ENCODE measurements around the gene SNX1. TPM values are rescaled to one million over a fixed set of nuclear protein-coding genes. Genes with fewer than 3 reads are reported as not detected.

SNX1 gene
- total RNA-seq, 1 donor from 2014 or later = 72.2 TPM

DNA sequence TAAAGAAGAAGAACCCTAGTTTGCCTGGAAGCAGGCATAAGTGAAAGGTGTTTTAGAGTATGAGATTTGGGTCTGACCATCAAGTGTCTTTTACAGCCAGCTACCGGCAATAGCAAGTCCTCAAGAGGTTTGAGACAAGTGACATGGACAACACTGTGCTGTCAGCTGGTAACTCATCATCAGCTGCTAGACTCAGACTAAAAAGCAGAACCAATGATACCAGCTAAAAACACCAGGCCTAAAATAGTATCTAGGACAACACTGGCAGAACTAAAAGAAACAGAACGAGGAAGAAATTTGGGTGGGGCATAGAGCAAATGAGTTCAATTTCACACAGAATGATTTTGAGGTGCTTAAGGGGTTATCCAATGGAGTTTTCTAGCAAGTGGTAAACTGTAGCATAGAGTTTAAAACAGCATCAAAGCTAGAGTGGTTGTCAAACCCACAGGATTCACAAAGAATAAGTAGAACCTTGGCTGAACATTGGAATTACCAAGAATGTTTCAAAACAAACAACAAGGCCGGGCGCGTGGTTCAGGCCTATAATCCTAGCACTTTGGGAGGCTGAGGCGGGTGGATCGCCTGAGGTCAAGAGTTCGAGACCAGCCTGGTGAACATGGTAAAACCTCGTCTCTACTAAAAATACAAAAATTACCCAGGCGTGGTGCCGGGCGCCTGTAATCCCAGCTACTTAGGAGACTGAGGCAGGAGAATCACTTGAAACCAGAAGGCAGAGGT, 6.1 kb upstream of the SNX1 start:
- no peaks in the 10 kb centered on the region for H3K27me3 Mint-ChIP-seq (ENCODE audit: low read depth)
- no peak for TF ChIP-seq CTCF (IDR thresholded peaks at IDR 0.05)
- DNase-seq (ENCODE audit: low spot score) = no peak
- H3K9me3 Mint-ChIP-seq (ENCODE audit: low read depth) = no peaks in the 10 kb centered on the region
- peaks cover 34% of the 10 kb centered on the region for H3K4me1 Mint-ChIP-seq (ENCODE audit: low read depth)
- no peak overlapping the region for H3K4me3 Mint-ChIP-seq (ENCODE audit: unreplicated experiment)
- peak overlapping the region; percentile 83 for H3K27ac Mint-ChIP-seq (ENCODE audit: unreplicated experiment)
- peaks cover 8% of the 10 kb centered on the region for H3K36me3 Mint-ChIP-seq (ENCODE audit: low read depth)

GRCh38 chr15:64090527-64090926, 5.3 kb upstream of the SNX1 start:
- Mint-ChIP-seq H3K9me3 (ENCODE audit: low read depth) (no peaks in the 10 kb centered on the region), H3K4me3 (ENCODE audit: unreplicated experiment) (no peak overlapping the region), H3K27me3 (ENCODE audit: low read depth) (no peaks in the 10 kb centered on the region), H3K27ac (ENCODE audit: unreplicated experiment) (no peak overlapping the region), H3K4me1 (ENCODE audit: low read depth) (peaks cover 43% of the 10 kb centered on the region), H3K36me3 (ENCODE audit: low read depth) (peaks cover 8% of the 10 kb centered on the region)
- DNase-seq (ENCODE audit: low spot score) = no peak
- no peak for TF ChIP-seq CTCF (IDR thresholded peaks at IDR 0.05)

- peaks cover 53% of the 10 kb centered on the region for H3K4me1 Mint-ChIP-seq (ENCODE audit: low read depth)
- H3K9me3 Mint-ChIP-seq (ENCODE audit: low read depth) = no peaks in the 10 kb centered on the region
- peak overlapping the region; percentile 96 for H3K27ac Mint-ChIP-seq (ENCODE audit: unreplicated experiment)
- H3K4me3 Mint-ChIP-seq (ENCODE audit: unreplicated experiment) = peak overlapping the region; percentile 97
- peak; percentile 50 for TF ChIP-seq CTCF (IDR thresholded peaks at IDR 0.05)
- H3K27me3 Mint-ChIP-seq (ENCODE audit: low read depth) = no peaks in the 10 kb centered on the region
- peaks cover 7% of the 10 kb centered on the region for H3K36me3 Mint-ChIP-seq (ENCODE audit: low read depth)
- DNase-seq (ENCODE audit: low spot score) = no peak
Measured at GRCh38 chr15:64092075-64092820, 3.5 kb upstream of the SNX1 start.

GRCh38 chr15:64092864-64093626, 2.7 kb upstream of the SNX1 start:
- Mint-ChIP-seq H3K9me3 (ENCODE audit: low read depth) (no peaks in the 10 kb centered on the region), H3K27me3 (ENCODE audit: low read depth) (no peaks in the 10 kb centered on the region), H3K36me3 (ENCODE audit: low read depth) (peaks cover 4% of the 10 kb centered on the region), H3K27ac (ENCODE audit: unreplicated experiment) (peak overlapping the region; percentile 96), H3K4me1 (ENCODE audit: low read depth) (peaks cover 61% of the 10 kb centered on the region), H3K4me3 (ENCODE audit: unreplicated experiment) (peak overlapping the region; percentile 97)
- no peak for TF ChIP-seq CTCF (IDR thresholded peaks at IDR 0.05)
- DNase-seq (ENCODE audit: low spot score) = no peak

Data from chondrocyte (in vitro differentiated cells).